Kidney epithelial cell (primary cell): ENCODE data around the gene NXNL2. TPM values are rescaled to one million over a fixed set of nuclear protein-coding genes. Genes with fewer than 3 reads are reported as not detected.

ENCODE experiments used
- DNase-seq: peaks from one replicate; pipeline ENCODE4 v3.0.0-alpha.2; 2010; ENCODE audit warnings: low read depth
- H3K27me3 ChIP-seq: 2 replicates; pipeline ENCODE4 v1.6.0; 2011; ENCODE audit warnings: low read length; ENCODE audit not compliant: control insufficient read depth, insufficient read depth
- H3K36me3 ChIP-seq: 2 replicates; pipeline ENCODE4 v1.5.1; 2011; ENCODE audit warnings: low read length; ENCODE audit not compliant: control insufficient read depth, insufficient read depth
- H3K4me3 ChIP-seq: 2 replicates; pipeline ENCODE4 v1.5.1; 2011; ENCODE audit warnings: low read depth, mild to moderate bottlenecking, control low read depth, low read length
- CTCF ChIP-seq: IDR thresholded peaks from 2 replicates; pipeline ENCODE4 v1.5.1; 2011; ENCODE audit warnings: mild to moderate bottlenecking, moderate library complexity, low read length, control low read depth, inconsistent platforms; ENCODE audit not compliant: insufficient read depth, poor library complexity, severe bottlenecking
- total RNA-seq: library from RNA; depleted of rRNA; stranded (reverse); fragments of >200 nt; gene quantifications from 2 replicates; pipeline ENCODE4 v1.2.3, GENCODE V29; 2015

NXNL2 gene
- total RNA-seq, 1 donor from 2014 or later, result 4.3 TPM

GRCh38 chr9:88590558-88591146 lies 55.7 kb downstream of the NXNL2 start:
- H3K36me3 ChIP-seq, result no peaks in the 10 kb centered on the region
- no peaks in the 10 kb centered on the region for H3K27me3 ChIP-seq
- TF ChIP-seq CTCF, result peak; percentile 14
- H3K4me3 ChIP-seq, result no peak overlapping the region
- no peak for DNase-seq

GRCh38 chr9:88593537-88594185 lies 58.7 kb downstream of the NXNL2 start:
- TF ChIP-seq CTCF, result peak; percentile 62
- Histone ChIP-seq H3K4me3 (no peak overlapping the region), H3K36me3 (no peaks in the 10 kb centered on the region), H3K27me3 (no peaks in the 10 kb centered on the region)
- DNase-seq, result no peak

Other genes starting within 250 kb of the NXNL2 start
- 93.0 and 100 TPM in 2 replicates for gene SPIN1, start 146.7 kb upstream of the NXNL2 start, total RNA-seq